ENCODE measurements around the gene RAB21.
A peak's percentile ranks its signal among the peaks of the same experiment; 100 is the strongest.

Gene RAB21, protein sequence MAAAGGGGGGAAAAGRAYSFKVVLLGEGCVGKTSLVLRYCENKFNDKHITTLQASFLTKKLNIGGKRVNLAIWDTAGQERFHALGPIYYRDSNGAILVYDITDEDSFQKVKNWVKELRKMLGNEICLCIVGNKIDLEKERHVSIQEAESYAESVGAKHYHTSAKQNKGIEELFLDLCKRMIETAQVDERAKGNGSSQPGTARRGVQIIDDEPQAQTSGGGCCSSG

DNA sequence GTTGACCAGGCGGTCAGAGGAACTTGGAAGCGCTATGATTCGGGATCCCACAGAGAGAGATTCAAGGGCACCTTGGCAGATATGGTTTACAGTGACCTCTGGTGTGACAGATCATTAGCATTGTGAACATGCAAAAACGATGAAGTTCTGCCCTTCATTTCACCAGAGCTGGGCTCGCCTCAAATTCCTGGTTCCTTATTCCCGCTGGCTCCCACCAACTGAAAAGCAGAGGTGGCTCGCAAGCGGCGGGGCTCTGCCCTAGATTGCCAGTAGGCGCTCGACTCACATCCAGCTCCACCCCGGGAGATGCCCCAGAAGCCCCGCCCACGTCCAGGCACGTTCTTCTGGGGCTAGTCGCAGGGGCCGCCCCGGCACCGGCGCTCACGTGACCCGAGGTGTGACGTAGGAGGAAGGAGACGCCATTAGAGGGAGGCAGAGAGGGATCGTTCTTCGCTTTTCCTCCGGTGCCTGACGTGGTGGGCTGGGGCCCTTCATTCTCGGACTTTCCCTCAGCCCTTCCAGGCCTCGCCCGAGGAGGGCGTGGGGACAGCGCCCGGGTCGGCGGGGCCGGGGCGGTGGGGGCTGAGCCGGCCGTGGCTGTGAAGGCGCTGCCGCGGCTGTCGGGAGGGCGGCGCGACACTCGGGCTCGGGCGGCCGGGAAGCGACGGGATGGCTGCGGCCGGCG, at the start of gene RAB21:
TSS of gene RAB21 (plus strand) at position 403 of the 685 bp plus-strand sequence. CDS start at position 670, 267 bp downstream.
- Mint-ChIP-seq H3K27ac (peak within 1 kb of the TSS; percentile 71), H3K4me3 (peak within 1 kb of the TSS; percentile 89), H3K4me1 (peaks cover 18% of the 10 kb centered on the region), H3K9me3 (peaks cover 30% of the 10 kb centered on the region), H3K36me3 (ENCODE audit: low read depth) (peaks cover 34% of the 10 kb centered on the region), H3K27me3 (ENCODE audit: low read depth, poor library complexity) (peaks cover 11% of the 10 kb centered on the region)
- peak; percentile 98 for DNase-seq
- TF ChIP-seq, protein P1, sequence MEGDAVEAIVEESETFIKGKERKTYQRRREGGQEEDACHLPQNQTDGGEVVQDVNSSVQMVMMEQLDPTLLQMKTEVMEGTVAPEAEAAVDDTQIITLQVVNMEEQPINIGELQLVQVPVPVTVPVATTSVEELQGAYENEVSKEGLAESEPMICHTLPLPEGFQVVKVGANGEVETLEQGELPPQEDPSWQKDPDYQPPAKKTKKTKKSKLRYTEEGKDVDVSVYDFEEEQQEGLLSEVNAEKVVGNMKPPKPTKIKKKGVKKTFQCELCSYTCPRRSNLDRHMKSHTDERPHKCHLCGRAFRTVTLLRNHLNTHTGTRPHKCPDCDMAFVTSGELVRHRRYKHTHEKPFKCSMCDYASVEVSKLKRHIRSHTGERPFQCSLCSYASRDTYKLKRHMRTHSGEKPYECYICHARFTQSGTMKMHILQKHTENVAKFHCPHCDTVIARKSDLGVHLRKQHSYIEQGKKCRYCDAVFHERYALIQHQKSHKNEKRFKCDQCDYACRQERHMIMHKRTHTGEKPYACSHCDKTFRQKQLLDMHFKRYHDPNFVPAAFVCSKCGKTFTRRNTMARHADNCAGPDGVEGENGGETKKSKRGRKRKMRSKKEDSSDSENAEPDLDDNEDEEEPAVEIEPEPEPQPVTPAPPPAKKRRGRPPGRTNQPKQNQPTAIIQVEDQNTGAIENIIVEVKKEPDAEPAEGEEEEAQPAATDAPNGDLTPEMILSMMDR (IDR thresholded peaks at IDR 0.05), result no peak

DNA sequence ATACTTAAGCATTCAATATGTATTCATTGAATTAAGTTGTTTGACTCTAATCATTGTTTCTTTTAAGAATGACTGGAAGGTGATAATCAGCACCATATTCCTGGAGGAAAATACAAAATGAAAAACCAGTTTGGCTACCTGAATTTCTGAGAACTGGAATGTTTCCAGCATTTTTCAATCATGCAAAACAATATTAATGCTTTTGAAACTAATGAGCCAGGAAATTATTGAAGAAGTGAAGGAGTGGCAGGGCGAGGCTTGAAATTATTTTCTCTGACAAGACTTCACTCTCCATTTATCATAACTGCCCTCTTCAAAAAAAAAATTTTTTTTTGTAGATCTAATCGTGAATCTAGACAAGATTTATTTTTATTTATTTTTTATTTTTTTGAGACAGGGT, 49.7 kb upstream of the RAB21 start:
- Mint-ChIP-seq H3K36me3 (ENCODE audit: low read depth) (peaks cover 12% of the 10 kb centered on the region), H3K4me1 (no peaks in the 10 kb centered on the region), H3K9me3 (no peaks in the 10 kb centered on the region), H3K4me3 (no peak overlapping the region), H3K27me3 (ENCODE audit: low read depth, poor library complexity) (no peaks in the 10 kb centered on the region), H3K27ac (no peak overlapping the region)
- no peak for DNase-seq
- TF ChIP-seq, protein P1 (IDR thresholded peaks at IDR 0.05), result no peak

DNA sequence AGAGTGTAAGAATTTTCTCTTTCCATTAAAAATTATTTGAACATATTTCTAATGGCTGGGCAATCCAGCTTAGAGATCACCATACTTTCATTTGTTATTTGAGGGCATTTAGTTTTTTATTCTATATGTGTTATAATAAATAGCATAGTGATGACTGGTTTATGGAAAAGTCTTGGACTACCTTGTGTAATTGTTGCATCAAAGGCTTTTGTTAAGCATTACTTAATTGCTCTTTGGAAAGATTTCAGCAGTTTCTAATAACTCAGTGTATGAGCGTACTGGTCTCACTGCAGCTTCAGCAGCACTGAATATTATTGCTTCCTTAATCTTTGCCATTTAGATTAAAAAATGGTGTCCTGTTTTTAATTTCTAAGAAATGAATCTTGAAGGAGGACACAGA, 46.0 kb upstream of the RAB21 start:
- Mint-ChIP-seq H3K9me3 (peaks cover 26% of the 10 kb centered on the region), H3K4me1 (no peaks in the 10 kb centered on the region), H3K36me3 (ENCODE audit: low read depth) (no peaks in the 10 kb centered on the region), H3K27ac (no peak overlapping the region), H3K27me3 (ENCODE audit: low read depth, poor library complexity) (no peaks in the 10 kb centered on the region), H3K4me3 (no peak overlapping the region)
- TF ChIP-seq, protein P1 (IDR thresholded peaks at IDR 0.05), result no peak
- DNase-seq, result no peak

DNA sequence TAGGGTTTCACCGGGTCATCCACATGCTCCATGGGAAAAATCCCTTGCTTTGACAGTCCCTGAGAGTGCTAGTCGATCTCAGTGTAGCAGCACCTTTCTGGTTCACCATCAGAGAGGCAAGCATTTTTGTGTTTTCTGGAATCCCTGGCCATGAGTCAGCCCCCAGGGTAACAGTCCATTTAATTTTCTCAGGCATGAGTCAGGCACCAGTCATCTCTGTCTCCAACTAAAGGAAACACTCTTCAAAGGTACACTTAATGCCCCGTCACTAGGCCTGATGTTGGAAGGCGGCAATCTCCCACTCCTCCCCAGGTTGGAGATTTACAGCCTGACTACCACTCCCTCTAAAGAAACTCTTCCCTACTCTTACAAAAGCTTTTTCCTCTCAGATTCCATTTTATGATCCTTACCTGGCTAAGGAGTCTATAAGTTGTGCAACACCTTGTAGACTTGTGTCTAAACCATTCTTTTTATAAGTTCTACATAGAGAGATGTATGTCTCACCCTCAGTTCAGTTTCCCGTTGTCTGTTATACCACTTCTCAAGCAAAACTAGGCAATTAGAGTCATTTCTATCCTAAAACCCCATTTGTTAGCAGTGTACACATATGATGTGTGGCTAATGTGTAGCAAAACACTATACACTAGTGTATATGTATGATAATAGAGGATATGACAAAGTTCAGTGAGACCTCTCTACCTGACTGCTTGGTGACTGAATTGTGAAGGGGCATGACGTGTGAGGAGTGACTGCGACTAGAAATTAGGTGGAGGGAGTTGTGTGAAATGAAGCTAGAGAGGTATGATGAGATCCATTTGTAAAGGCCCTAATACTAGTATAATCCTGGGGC, 44.2 kb upstream of the RAB21 start:
- Mint-ChIP-seq H3K36me3 (ENCODE audit: low read depth) (no peaks in the 10 kb centered on the region), H3K27me3 (ENCODE audit: low read depth, poor library complexity) (no peaks in the 10 kb centered on the region), H3K4me1 (no peaks in the 10 kb centered on the region), H3K9me3 (peaks cover 36% of the 10 kb centered on the region), H3K4me3 (no peak overlapping the region), H3K27ac (no peak overlapping the region)
- no peak for DNase-seq
- TF ChIP-seq, protein P1 (IDR thresholded peaks at IDR 0.05), result no peak

DNA sequence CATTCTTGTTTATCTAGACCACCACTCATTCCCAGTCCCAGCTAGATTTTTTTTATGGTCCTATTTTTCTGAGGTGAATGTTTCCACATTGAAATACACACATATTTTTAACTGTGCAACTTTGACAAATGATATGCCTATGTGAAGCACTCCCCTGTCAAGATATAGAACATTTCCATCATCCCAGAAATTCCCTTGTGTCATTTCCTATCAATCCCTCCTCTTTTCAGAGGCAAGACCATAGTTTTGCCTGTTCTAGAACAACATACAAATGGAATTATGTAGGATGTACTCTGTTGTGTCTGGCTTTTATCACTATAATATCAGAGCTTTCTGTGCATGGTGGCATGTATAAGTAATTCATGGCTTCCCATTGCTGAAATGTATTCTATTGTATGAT, 36.1 kb upstream of the RAB21 start:
- H3K27ac Mint-ChIP-seq, result no peak overlapping the region
- no peak overlapping the region for H3K4me3 Mint-ChIP-seq
- H3K9me3 Mint-ChIP-seq, result peaks cover 20% of the 10 kb centered on the region
- no peaks in the 10 kb centered on the region for H3K36me3 Mint-ChIP-seq (ENCODE audit: low read depth)
- TF ChIP-seq, protein P1 (IDR thresholded peaks at IDR 0.05), result no peak
- no peak for DNase-seq
- peaks cover 3% of the 10 kb centered on the region for H3K27me3 Mint-ChIP-seq (ENCODE audit: low read depth, poor library complexity)
- H3K4me1 Mint-ChIP-seq, result no peaks in the 10 kb centered on the region
